ENCODE results near the gene MTARC2. TPM values are rescaled to one million over a fixed set of nuclear protein-coding genes. Genes with fewer than 3 reads are reported as not detected.

MTARC2 gene
- total RNA-seq, 3 donors from 2014 or later: 26.7 to 41.8 (median 35.6) TPM

DNA sequence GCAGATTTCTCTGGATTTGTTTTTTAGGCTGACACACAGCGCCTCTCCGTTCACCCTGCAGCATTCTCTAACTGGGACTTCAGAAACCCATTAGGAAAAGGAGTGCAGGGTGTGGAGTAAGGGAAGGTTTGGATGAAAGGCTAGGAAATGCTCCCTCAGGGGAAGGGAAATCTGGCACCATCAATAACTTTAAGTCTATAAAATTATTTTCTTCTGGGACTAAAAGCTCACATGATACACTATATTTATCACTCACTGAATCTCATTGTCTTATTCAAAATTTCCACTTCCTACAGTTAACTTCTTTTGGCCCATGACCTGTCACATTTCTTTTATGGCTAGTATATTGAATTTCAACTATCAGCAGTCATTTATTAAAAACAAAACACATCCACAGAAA, 85.3 kb downstream of the MTARC2 start:
- DNase-seq: no peak
- Histone ChIP-seq H3K9me3 (no peaks in the 10 kb centered on the region), H3K36me3 (ENCODE audit: low read depth) (no peaks in the 10 kb centered on the region), H3K4me3 (no peak overlapping the region), H3K4me1 (ENCODE audit: low read depth) (no peaks in the 10 kb centered on the region)
- intact Hi-C loops (cut with DNase I, micrococcal nuclease): no loop called here
- TF ChIP-seq, protein P1, sequence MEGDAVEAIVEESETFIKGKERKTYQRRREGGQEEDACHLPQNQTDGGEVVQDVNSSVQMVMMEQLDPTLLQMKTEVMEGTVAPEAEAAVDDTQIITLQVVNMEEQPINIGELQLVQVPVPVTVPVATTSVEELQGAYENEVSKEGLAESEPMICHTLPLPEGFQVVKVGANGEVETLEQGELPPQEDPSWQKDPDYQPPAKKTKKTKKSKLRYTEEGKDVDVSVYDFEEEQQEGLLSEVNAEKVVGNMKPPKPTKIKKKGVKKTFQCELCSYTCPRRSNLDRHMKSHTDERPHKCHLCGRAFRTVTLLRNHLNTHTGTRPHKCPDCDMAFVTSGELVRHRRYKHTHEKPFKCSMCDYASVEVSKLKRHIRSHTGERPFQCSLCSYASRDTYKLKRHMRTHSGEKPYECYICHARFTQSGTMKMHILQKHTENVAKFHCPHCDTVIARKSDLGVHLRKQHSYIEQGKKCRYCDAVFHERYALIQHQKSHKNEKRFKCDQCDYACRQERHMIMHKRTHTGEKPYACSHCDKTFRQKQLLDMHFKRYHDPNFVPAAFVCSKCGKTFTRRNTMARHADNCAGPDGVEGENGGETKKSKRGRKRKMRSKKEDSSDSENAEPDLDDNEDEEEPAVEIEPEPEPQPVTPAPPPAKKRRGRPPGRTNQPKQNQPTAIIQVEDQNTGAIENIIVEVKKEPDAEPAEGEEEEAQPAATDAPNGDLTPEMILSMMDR (IDR thresholded peaks at IDR 0.05): no peak
- no peak for ATAC-seq

Other genes starting within 250 kb of the MTARC2 start
- 10 to 100 TPM in 1 of 3 donors, 1 to 10 TPM in 2; 1.4 to 11.2 (median 1.8) TPM for gene MARK1, start 220.2 kb upstream of the MTARC2 start, total RNA-seq
- 100 to 1,000 TPM in 1 of 3 donors, 10 to 100 TPM in 2; 53.2 to 108 (median 85.2) TPM for gene C1orf115, start 58.0 kb upstream of the MTARC2 start, total RNA-seq
- 10 to 100 TPM; 22.7 to 47.2 (median 34.7) TPM for gene MTARC1, start 38.6 kb downstream of the MTARC2 start, total RNA-seq
- 10 to 100 TPM in 1 of 3 donors, 1 to 10 TPM in 2; 2.6 to 43.4 (median 6.2) TPM for gene HLX, start 131.1 kb downstream of the MTARC2 start, total RNA-seq